SK-N-MC (cell line): ENCODE measurements around the gene DPEP1.

Experiments
- EZH2 ChIP-seq: fragments of 200-600 bp; sonication (generic); IDR thresholded peaks from one replicate; pipeline ENCODE4 v1.6.1; 2017; ENCODE audit warnings: antibody characterized with exemption
- FOXP2 ChIP-seq: optimal IDR thresholded peaks from 2 replicates; pipeline ENCODE3; 2011; ENCODE audit warnings: mild to moderate bottlenecking, moderate library complexity; ENCODE audit not compliant: insufficient read depth; ENCODE audit errors: extremely low read length, control extremely low read depth
- POLR2AphosphoS5 ChIP-seq: IDR thresholded peaks from 2 replicates; pipeline ENCODE4 v1.6.1; 2012; ENCODE audit warnings: mild to moderate bottlenecking, low read depth, low read length, borderline replicate concordance

DNA sequence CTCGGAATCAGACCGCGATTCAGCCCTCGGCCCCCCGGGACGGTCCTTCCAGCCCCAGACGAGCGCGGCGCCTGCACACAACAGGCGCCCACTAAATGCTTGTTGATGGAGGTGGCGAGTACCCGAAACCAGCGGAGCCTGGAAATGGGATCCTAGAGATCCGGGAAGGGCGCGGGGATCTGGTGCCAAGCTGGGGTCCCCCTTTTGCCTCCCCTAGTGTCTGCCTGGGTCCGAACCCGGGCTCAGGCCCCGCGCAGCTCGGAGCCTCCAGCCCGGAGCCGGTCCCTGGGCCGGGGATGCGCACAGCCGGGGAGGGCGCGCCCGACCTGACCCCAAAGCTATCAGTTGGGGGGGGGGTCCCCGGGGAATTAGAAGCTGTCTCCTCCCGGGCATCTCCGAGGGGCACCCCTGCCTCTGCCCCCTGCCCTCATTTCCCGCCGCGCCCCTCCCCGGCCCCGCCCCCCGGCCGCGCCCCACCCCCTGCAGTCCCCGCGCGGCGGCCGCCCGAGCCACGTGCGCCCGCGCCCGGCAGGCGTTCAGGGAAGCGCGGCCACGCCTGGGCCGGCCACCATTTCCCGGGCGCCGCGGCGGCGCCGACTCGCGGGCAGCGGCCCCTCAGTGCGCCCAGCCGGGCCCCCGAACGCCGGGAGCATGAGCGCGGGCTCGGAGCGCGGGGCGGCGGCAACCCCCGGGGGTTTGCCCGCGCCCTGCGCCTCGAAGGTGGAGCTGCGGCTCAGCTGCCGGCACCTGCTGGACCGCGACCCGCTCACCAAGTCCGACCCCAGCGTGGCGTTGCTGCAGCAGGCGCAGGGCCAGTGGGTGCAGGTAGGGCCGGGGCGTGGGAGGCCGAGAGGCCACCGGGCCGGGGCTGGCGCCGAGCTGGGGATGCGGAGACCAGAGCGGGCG is 37.9 kb upstream of the DPEP1 start, which contains the start of gene CPNE7:
- no peak for TF ChIP-seq POLR2AphosphoS5
- TF ChIP-seq EZH2: no peak
- TF ChIP-seq FOXP2: no peak
